AG04449 (cell line): ENCODE results near the gene KCNK18.

ENCODE experiments used
- CTCF ChIA-PET: fragments of 350-600 bp; formaldehyde crosslinking; extraction: SDS; loops from one replicate; lab custom pipeline; 2021; ENCODE audit warnings: antibody characterized with exemption; lab: Yijun Ruan, JAX
- POLR2A ChIA-PET: fragments of 400-600, 350-600 bp; formaldehyde crosslinking; extraction: SDS; loops from one replicate; lab custom pipeline; 2020; ENCODE audit warnings: antibody characterized with exemption, inconsistent platforms; lab: Yijun Ruan, JAX
- DNase-seq: peaks from one replicate; pipeline ENCODE4 v3.0.0-alpha.2; 2010; ENCODE audit warnings: low read depth, low spot score
- H3K4me3 ChIP-seq: 2 replicates; pipeline ENCODE4 v1.5.1; 2011; ENCODE audit warnings: low read depth, mild to moderate bottlenecking, control low read depth, low read length
- TF ChIP-seq, protein P1 (sequence below): IDR thresholded peaks from one replicate; pipeline ENCODE4 v1.5.1; 2011; ENCODE audit warnings: mild to moderate bottlenecking, moderate library complexity, low read length, control low read depth, inconsistent platforms; ENCODE audit not compliant: insufficient read depth; ENCODE audit errors: missing control alignments

Gene KCNK18

DNA sequence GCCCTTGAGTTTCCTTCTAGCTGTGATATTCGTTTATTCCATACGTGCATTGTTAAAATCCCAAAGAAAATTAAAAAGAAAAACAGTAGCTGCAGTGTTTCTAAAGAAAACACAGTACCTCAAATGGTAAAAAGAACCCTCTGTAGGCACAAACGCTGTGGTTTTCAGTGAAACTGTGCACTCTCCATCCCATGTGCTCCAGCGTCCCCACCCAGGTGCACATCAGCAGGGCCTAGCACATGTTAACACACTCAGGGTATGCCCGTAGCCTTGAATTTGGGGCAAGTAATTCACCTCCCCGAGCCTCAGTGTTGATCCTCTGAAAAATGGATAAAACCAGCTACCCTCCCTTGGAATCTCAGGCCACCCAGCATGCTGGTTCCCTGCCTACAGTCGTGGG lies 53.1 kb downstream of the KCNK18 start:
- TF ChIP-seq, protein P1, sequence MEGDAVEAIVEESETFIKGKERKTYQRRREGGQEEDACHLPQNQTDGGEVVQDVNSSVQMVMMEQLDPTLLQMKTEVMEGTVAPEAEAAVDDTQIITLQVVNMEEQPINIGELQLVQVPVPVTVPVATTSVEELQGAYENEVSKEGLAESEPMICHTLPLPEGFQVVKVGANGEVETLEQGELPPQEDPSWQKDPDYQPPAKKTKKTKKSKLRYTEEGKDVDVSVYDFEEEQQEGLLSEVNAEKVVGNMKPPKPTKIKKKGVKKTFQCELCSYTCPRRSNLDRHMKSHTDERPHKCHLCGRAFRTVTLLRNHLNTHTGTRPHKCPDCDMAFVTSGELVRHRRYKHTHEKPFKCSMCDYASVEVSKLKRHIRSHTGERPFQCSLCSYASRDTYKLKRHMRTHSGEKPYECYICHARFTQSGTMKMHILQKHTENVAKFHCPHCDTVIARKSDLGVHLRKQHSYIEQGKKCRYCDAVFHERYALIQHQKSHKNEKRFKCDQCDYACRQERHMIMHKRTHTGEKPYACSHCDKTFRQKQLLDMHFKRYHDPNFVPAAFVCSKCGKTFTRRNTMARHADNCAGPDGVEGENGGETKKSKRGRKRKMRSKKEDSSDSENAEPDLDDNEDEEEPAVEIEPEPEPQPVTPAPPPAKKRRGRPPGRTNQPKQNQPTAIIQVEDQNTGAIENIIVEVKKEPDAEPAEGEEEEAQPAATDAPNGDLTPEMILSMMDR, result no peak
- CTCF ChIA-PET, result interaction anchor here (3.9 kb wide), 1 partner anchor 34 kb away, joined by 23 read pairs; no protein-coding TSS in a partner anchor
- POLR2A ChIA-PET, result no interaction called here
- no peak overlapping the region for H3K4me3 ChIP-seq
- DNase-seq, result no peak

- DNase-seq, result no peak
- CTCF ChIA-PET, result interaction anchor here (1.3 kb wide), 1 partner anchor 37 kb away, joined by 5 read pairs; no protein-coding TSS in a partner anchor
- POLR2A ChIA-PET, result no interaction called here
- TF ChIP-seq, protein P1, result no peak
- H3K4me3 ChIP-seq, result no peak overlapping the region
These were observed 56.6 kb downstream of the KCNK18 start for GRCh38 chr10:117253908-117254307.

GRCh38 chr10:117254338-117254737 lies 57.0 kb downstream of the KCNK18 start:
- no peak overlapping the region for H3K4me3 ChIP-seq
- TF ChIP-seq, protein P1, result no peak
- DNase-seq, result no peak
- CTCF ChIA-PET, result interaction anchor here (1.3 kb wide), 1 partner anchor 37 kb away, joined by 5 read pairs; no protein-coding TSS in a partner anchor
- POLR2A ChIA-PET, result no interaction called here

DNA sequence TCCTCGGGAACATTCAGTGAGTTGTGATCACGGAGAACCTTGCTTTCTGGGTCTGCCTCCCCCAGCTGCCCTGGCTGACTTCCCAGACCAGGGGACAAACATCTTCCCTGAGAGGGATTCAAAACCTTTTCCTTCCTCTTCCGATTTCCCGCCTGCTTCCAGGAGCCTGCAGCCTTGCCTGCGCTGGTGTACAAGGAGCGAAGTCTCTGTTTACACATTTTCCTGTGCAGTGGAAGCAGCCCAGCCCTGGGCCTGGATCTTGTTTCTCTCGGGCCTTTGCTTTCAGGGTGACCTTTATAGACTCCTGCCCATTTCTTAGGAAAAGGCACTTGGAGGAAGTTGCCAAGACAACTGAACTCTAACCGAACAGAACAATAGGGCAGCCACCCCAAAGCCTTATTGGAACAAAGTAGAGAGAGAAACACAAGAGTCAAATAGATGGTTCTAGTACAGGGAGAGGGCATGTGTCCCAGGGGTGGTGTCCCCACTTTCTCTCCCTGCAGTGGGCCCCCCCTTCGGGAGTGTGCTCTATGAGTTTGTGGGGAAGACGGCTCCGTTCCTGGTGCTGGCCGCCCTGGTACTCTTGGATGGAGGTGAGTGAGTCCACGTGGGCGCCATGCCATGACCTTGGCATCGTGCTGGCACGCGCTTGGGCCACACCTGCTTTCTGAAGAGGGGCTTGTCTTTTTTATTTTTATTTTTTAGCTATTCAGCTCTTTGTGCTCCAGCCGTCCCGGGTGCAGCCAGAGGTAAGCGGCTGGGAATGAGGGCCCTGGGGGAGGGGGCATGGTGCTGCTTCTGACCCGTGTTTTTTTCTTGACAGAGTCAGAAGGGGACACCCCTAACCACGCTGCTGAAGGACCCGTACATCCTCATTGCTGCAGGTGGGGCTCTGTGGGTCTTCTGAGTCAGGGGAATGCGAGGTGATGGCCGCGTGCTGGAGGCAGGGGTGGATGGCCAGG lies 57.8 kb downstream of the KCNK18 start:
- H3K4me3 ChIP-seq, result no peak overlapping the region
- CTCF ChIA-PET, result no interaction called here
- DNase-seq, result no peak
- TF ChIP-seq, protein P1, result no peak
- POLR2A ChIA-PET, result no interaction called here

- TF ChIP-seq, protein P1, result no peak
- no peak overlapping the region for H3K4me3 ChIP-seq
- DNase-seq, result no peak
- CTCF ChIA-PET, result no interaction called here
- POLR2A ChIA-PET, result no interaction called here
These were observed 58.7 kb downstream of the KCNK18 start for GRCh38 chr10:117255835-117256460.

DNA sequence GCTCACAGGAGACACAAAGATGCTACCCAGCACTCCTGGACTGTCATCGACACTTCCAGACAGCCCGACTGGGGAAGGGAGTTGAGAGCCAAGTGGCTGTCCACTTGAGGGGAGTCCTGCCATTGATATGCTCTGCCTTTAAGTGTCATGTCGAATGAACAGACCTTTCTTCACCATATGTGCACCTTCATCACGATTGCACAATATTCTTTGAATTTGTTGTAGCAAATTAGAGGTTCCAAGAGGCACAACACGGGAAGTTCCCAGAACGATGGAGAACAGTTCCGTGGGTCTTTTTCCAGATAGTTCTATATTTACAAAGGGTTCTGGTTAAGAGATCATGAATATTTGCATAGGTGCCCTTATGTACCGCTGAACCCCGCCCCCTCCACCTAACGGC lies 59.6 kb downstream of the KCNK18 start:
- TF ChIP-seq, protein P1, result no peak

More for the DNA sequence above, 59.6 kb downstream of the KCNK18 start:
- H3K4me3 ChIP-seq, result no peak overlapping the region
- CTCF ChIA-PET, result no interaction called here
- no peak for DNase-seq
- POLR2A ChIA-PET, result no interaction called here
